SK-N-SH (cell line): ENCODE results near the gene ASIC4.

ENCODE experiments used
- CTCF ChIP-seq: fragments of 200-600 bp; sonication (generic); IDR thresholded peaks from 2 replicates; pipeline ENCODE4 v1.6.1; 2017; ENCODE audit warnings: antibody characterized with exemption, mild to moderate bottlenecking, moderate library complexity
- POLR2AphosphoS5 ChIP-seq: IDR thresholded peaks from 2 replicates; pipeline ENCODE4 v1.6.1; 2012; ENCODE audit warnings: low read depth, low read length

GRCh38 chr2:219506153-219506801, 8.0 kb upstream of the ASIC4 start:
- TF ChIP-seq POLR2AphosphoS5 (no peak), CTCF (no peak)
